K562 (cell line): ENCODE results near the gene CMIP. TPM values are rescaled to one million over a fixed set of nuclear protein-coding genes. Genes with fewer than 3 reads are reported as not detected.

Experiments used
- ATAC-seq: fragments of 200-7000 bp; cut with Tn5 transposase; 3 replicates; pipeline ENCODE4 v1.9.1; 2020; ENCODE audit warnings: moderate library complexity
- BruUV-seq: library from RNA; stranded (reverse); fragments of 400-500 nt; replicated peaks from 2 replicates; lab custom pipeline; 2021; lab: Mats Ljungman, UMichigan
- CTCF ChIA-PET: fragments of 300-600 bp; formaldehyde crosslinking; extraction: SDS; loops from one replicate; lab custom pipeline; 2021; ENCODE audit warnings: low intra/inter-chr PET ratio; lab: Yijun Ruan, JAX
- POLR2A ChIA-PET: fragments of 300-600, 350-650 bp; sonication (Branson Sonifier 250); formaldehyde crosslinking; extraction: SDS; loops from one replicate; lab custom pipeline; 2021; ENCODE audit warnings: antibody characterized with exemption, inconsistent platforms; lab: Yijun Ruan, JAX
- DNase-seq, 4 experiments: peaks; one replicate each; pipeline versions ENCODE4 v3.0.0 to v3.0.0-alpha.2; 2011 to 2018; ENCODE audit warnings: low spot score in 3 of 4, mixed read lengths in 3 of 4; ENCODE audit errors: extremely low read depth in 1 of 4
- FAIRE-seq: peaks from 2 replicates; lab custom pipeline; 2011; peaks lifted over from hg19 to GRCh38; lab: Jason Lieb, UNC
- H2AFZ ChIP-seq: 2 replicates; pipeline ENCODE4 v1.6.0; 2011; ENCODE audit warnings: low read depth, low read length, control low read depth, inconsistent platforms
- H3K27ac ChIP-seq: fragments of 200-600 bp; 3 replicates; pipeline ENCODE4 v1.8.0; 2011; ENCODE audit warnings: low read depth, mild to moderate bottlenecking, control low read depth, inconsistent platforms, low read length, moderate library complexity, mixed read lengths; ENCODE audit errors: extremely low read depth
- H3K27me3 ChIP-seq, 2 experiments: fragments of 300-600 bp in 1 of 2; 2 replicates in 1 of 2; 3 replicates in 1 of 2; pipeline versions ENCODE4 v1.6.0 to v1.8.0; 2011; ENCODE audit warnings: inconsistent platforms in 2 of 2, low read length in 2 of 2, mild to moderate bottlenecking in 1 of 2, mixed read lengths in 1 of 2, moderate library complexity in 1 of 2; ENCODE audit not compliant: control insufficient read depth in 2 of 2, insufficient read depth in 2 of 2
- H3K36me3 ChIP-seq: fragments of 300-600 bp; 3 replicates; pipeline ENCODE4 v1.8.0; 2011; ENCODE audit warnings: mild to moderate bottlenecking, low read length, inconsistent platforms; ENCODE audit not compliant: control insufficient read depth, insufficient read depth
- H3K4me1 ChIP-seq, 2 experiments: fragments of 200-600 bp in 1 of 2; replicated peaks in 1 of 2; 2 replicates in 1 of 2; 3 replicates in 1 of 2; pipeline versions ENCODE4 v1.5.1 to v1.8.0; 2011; ENCODE audit warnings: inconsistent platforms in 2 of 2, low read length in 2 of 2, mild to moderate bottlenecking in 1 of 2, mixed read lengths in 1 of 2, moderate library complexity in 1 of 2; ENCODE audit not compliant: control insufficient read depth in 2 of 2, insufficient read depth in 2 of 2
- H3K4me2 ChIP-seq: 2 replicates; pipeline ENCODE4 v1.6.1; 2011; ENCODE audit warnings: low read length, control low read depth, inconsistent platforms, mixed read lengths; ENCODE audit not compliant: insufficient read depth
- H3K4me3 ChIP-seq: fragments of 200-600 bp; sonication (generic), shearing (Covaris generic); 2 replicates; pipeline ENCODE4 v1.5.1; 2016; ENCODE audit warnings: control low read depth, inconsistent platforms
- H3K79me2 ChIP-seq: fragments of 200-600 bp; 3 replicates; pipeline ENCODE4 v1.8.0; 2011; ENCODE audit warnings: low read length, inconsistent platforms; ENCODE audit not compliant: control insufficient read depth, insufficient read depth
- H3K9ac ChIP-seq, 2 experiments: 2 replicates each; pipeline versions ENCODE4 v1.6.0 to v1.6.1; 2011; ENCODE audit warnings: low read depth in 2 of 2, low read length in 2 of 2, control low read depth in 1 of 2, inconsistent platforms in 1 of 2, mild to moderate bottlenecking in 1 of 2, mixed read lengths in 1 of 2; ENCODE audit not compliant: insufficient read depth in 1 of 2
- H3K9me1 ChIP-seq: one replicate; pipeline ENCODE4 v1.6.0; 2011; ENCODE audit warnings: inconsistent platforms, mild to moderate bottlenecking, low read length, moderate library complexity; ENCODE audit not compliant: control insufficient read depth, insufficient read depth
- H3K9me3 ChIP-seq: replicated peaks from 2 replicates; pipeline ENCODE4 v1.5.1; 2011; ENCODE audit warnings: low read depth, low read length, inconsistent platforms; ENCODE audit not compliant: control insufficient read depth, insufficient read depth
- H4K20me1 ChIP-seq: replicated peaks from 2 replicates; pipeline ENCODE4 v1.6.1; 2011; ENCODE audit warnings: low read length, inconsistent platforms, mixed read lengths; ENCODE audit not compliant: control insufficient read depth, insufficient read depth
- ATF3 ChIP-seq, 2 experiments: fragments of 450-650 bp in 1 of 2; sonication (generic) in 1 of 2; formaldehyde crosslinking in 1 of 2; IDR thresholded peaks in 1 of 2; conservative IDR thresholded peaks in 1 of 2; 2 replicates each; pipeline versions ENCODE4 v1.6.1 to v1.8.1; 2016 to 2023; ENCODE audit warnings: mild to moderate bottlenecking in 2 of 2, moderate library complexity in 2 of 2, inconsistent platforms in 1 of 2, missing genetic modification reagents in 1 of 2
- BRD9 ChIP-seq: fragments of 450-650 bp; IDR thresholded peaks from 2 replicates; pipeline ENCODE4 v1.6.1; 2018; ENCODE audit warnings: low read depth; ENCODE audit not compliant: partially characterized antibody
- ETV6 ChIP-seq, 3 experiments: fragments of 150-350 bp in 1 of 3; sonication (generic) in 1 of 3; formaldehyde crosslinking in 1 of 3; IDR thresholded peaks; 2 replicates each; pipeline versions ENCODE4 v1.6.1 to v1.8.0; 2014 to 2022; ENCODE audit warnings: borderline replicate concordance in 2 of 3, low read depth in 2 of 3, antibody characterized with exemption in 1 of 3, low read length in 1 of 3, mild to moderate bottlenecking in 1 of 3, missing genetic modification reagents in 1 of 3
- FOXM1 ChIP-seq, 2 experiments: fragments of 450-650 bp in 1 of 2; sonication (generic) in 1 of 2; formaldehyde crosslinking in 1 of 2; IDR thresholded peaks; 2 replicates each; pipeline versions ENCODE4 v1.6.1 to v1.9.0; 2017 to 2022; ENCODE audit warnings: low read depth in 2 of 2, mild to moderate bottlenecking in 2 of 2, missing genetic modification reagents in 1 of 2, moderate library complexity in 1 of 2
- PTTG1 ChIP-seq: fragments of 450-650 bp; IDR thresholded peaks from 2 replicates; pipeline ENCODE4 v1.6.1; 2016; ENCODE audit warnings: low read depth, mild to moderate bottlenecking, missing genetic modification characterization, missing compliant biosample characterization
- SMARCA4 ChIP-seq: fragments of 450-650 bp; IDR thresholded peaks from 2 replicates; pipeline ENCODE4 v1.6.1; 2016
- SRSF7 ChIP-seq: fragments of 200-400 bp; formaldehyde crosslinking; optimal IDR thresholded peaks from 2 replicates; pipeline ENCODE3; 2017; ENCODE audit warnings: mild to moderate bottlenecking, low read depth, low read length
- ZNF133 ChIP-seq: fragments of 250-450 bp; sonication (Bioruptor Pico); IDR thresholded peaks from 2 replicates; pipeline ENCODE4 v1.4.0; 2020; ENCODE audit warnings: mild to moderate bottlenecking
- ZNF589 ChIP-seq: fragments of 200-800 bp; sonication (Bioruptor generic); IDR thresholded peaks from 2 replicates; pipeline ENCODE4 v1.6.1; 2016; ENCODE audit warnings: low read depth, missing genetic modification characterization, missing compliant biosample characterization
- whole genome bisulfite sequencing: fragments of 100-300 bp; shearing (Covaris generic); methylation state at CpG from one replicate; pipeline ENCODE4 v1.1.6; 2016; ENCODE audit warnings: low coverage, mixed read lengths; ENCODE audit not compliant: insufficient coverage; ENCODE audit errors: missing lambda C conversion rate; 5-methylcytosine and 5-hydroxymethylcytosine counted together
- in situ Hi-C: fragments of 300-500 bp; cut with MboI; formaldehyde crosslinking; loops from 4 replicates; pipeline ENCODE4 v1.15.0; 2018; ENCODE audit warnings: inconsistent platforms, mixed read lengths
- intact Hi-C: fragments of 100-400 bp; cut with micrococcal nuclease; formaldehyde crosslinking; loops from 2 replicates; pipeline ENCODE4 v1.14.2; 2022
- polyA plus RNA-seq, 8 experiments: library from polyadenylated mRNA; depleted of rRNA in 4 of 8; stranded (reverse) in 5 of 8; unstranded in 3 of 8; fragments of >200 nt; fragmentation: Nextera tagmentation in 2 of 8; fragmentation: Illumina TruSeq in 1 of 8; extraction: Ambion mirVana in 2 of 8; extraction: Trizol in 1 of 8; gene quantifications; 2 replicates each; pipeline versions ENCODE4 v1.2.1 to v1.2.3, GENCODE V29; 2011 to 2014; ENCODE audit warnings: inconsistent platforms in 1 of 8, missing spikeins in 1 of 8
- total RNA-seq, 7 experiments: library from RNA; depleted of rRNA in 6 of 7; stranded (reverse); fragments of >200 nt in 6 of 7; fragmentation: Illumina TruSeq in 2 of 7; extraction: Trizol in 2 of 7; gene quantifications; 2 replicates each; pipeline versions ENCODE4 v1.2.1 to v1.2.3, GENCODE V29; 2011 to 2021; ENCODE audit warnings: low replicate concordance in 1 of 7
- TF ChIP-seq, protein P1 (sequence below): fragments of 250-450 bp; sonication (Bioruptor Pico); IDR thresholded peaks from 2 replicates; pipeline ENCODE4 v1.5.0; 2021; ENCODE audit warnings: mild to moderate bottlenecking, moderate library complexity
- TF ChIP-seq, protein P2 (sequence below): sonication (generic); formaldehyde crosslinking; IDR thresholded peaks from 2 replicates; pipeline ENCODE4 v1.8.1; 2023; ENCODE audit warnings: mild to moderate bottlenecking, missing genetic modification reagents

Gene CMIP
- total and polyA plus RNA-seq, 9 of the 15 experiments (the other 6 are each of a cell fraction or from before 2014, with no cell fraction given), result 0.94 to 82.5 (median 10.3) TPM

GRCh38 chr16:81523387-81524115 lies 78.9 kb downstream of the CMIP start (continued):
- TF ChIP-seq ATF3 (IDR thresholded peaks at IDR 0.05) (peak; percentile 49), ATF3 (CRISPR knock-in tag; conservative IDR thresholded peaks at IDR 0.05) (no peak), ZNF133 (CRISPR knock-in tag) (no peak)
- TF ChIP-seq, protein P1, sequence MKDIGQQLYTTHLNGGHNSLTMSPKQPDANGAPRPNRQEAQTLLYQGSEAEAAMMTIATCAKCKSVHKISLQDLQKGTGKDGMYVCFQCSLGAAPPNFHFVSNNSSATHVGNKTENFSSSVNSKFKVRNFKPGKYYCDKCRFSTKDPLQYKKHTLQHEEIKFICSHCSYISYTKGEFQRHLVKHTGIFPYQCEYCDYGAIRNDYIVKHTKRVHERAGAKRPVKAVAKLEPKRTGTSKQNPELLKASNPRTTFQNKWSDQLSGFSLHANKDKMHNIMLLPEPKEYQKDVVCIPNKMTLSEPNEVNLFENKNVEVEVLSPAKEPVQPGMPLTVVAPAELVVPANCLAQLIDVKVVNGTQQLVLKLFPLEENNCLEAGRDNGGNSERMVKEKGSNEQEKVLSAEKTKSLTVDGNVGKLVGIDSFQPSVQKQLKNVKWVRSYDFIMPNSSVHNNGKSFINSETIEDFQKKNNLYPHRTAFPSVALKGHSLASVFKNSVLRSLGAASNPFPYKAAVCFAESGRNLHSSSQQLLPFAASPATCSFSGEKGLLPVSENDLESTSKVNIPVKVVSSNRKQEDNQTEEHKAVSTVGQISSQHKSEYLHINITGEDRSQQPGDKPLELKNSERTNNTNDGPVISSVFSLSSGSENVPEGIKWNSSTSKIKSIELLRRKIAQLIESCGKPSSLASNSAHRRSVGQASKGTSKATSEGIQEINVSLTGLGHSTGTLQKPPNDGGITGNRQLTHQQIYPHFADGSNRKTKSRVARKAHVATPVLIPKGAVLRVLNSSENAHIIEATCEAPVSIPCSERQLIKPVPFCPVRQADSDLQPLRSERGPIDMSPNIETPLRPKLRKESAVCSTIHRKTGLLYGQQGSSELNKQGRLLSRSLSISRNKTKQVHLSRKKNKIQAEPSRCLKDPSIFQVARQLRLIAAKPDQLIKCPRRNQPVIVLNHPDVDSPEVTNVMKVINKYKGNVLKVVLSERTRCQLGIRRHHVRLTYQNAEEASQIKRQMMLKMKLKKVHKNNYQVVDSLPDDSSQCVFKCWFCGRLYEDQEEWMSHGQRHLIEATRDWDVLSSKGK (CRISPR knock-in tag), result no peak

GRCh38 chr16:81524382-81524781 lies 79.8 kb downstream of the CMIP start:
- H3K27ac ChIP-seq, result no peak overlapping the region
- no peaks in the 10 kb centered on the region for H3K27me3 ChIP-seq
- no peak overlapping the region for H3K4me3 ChIP-seq
- intact Hi-C loops, result no loop called here
- peak; percentile 6 for FAIRE-seq
- POLR2A ChIA-PET, result interaction anchor here (0.6 to 1.5 kb wide), 5 partner anchors 8 to 350 kb away, joined by 3 to 5 read pairs (median 3); no protein-coding TSS in a partner anchor
- CTCF ChIA-PET, result no interaction called here
- peak in 1 of 4 experiments; percentile 36 for DNase-seq
- H4K20me1 ChIP-seq, result peaks cover 16% of the 10 kb centered on the region; the same call in 1 of the 2 replicates
- H3K9ac ChIP-seq, result peak overlapping the region in 1 of 2 experiments; percentile 82; a peak in 2 of 4 replicates
- H3K36me3 ChIP-seq, result peaks cover 13% of the 10 kb centered on the region; the same call in 1 of the 3 replicates
- no peak overlapping the region for H2AFZ ChIP-seq
- H3K9me1 ChIP-seq, result peaks cover 14% of the 10 kb centered on the region
- no peak overlapping the region for H3K4me2 ChIP-seq
- peaks cover 35 to 46% of the 10 kb centered on the region in 2 experiments for H3K4me1 ChIP-seq
- no peak; the same call in 2 of the 3 replicates for ATAC-seq
- 46% methylated on average over 10 of the region's 10 CpGs for WGBS
- no peaks in the 10 kb centered on the region for H3K9me3 ChIP-seq
- no TSS peak for BruUV-seq
- H3K79me2 ChIP-seq, result peaks cover 80% of the 10 kb centered on the region
- in situ Hi-C loops, result no loop called here
- no peak for TF ChIP-seq SMARCA4
- no peak for TF ChIP-seq PTTG1
- TF ChIP-seq, protein P2, sequence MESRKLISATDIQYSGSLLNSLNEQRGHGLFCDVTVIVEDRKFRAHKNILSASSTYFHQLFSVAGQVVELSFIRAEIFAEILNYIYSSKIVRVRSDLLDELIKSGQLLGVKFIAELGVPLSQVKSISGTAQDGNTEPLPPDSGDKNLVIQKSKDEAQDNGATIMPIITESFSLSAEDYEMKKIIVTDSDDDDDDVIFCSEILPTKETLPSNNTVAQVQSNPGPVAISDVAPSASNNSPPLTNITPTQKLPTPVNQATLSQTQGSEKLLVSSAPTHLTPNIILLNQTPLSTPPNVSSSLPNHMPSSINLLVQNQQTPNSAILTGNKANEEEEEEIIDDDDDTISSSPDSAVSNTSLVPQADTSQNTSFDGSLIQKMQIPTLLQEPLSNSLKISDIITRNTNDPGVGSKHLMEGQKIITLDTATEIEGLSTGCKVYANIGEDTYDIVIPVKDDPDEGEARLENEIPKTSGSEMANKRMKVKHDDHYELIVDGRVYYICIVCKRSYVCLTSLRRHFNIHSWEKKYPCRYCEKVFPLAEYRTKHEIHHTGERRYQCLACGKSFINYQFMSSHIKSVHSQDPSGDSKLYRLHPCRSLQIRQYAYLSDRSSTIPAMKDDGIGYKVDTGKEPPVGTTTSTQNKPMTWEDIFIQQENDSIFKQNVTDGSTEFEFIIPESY (CRISPR knock-in tag), result peak; percentile 64; the same call in 1 of the 2 replicates
- no peak for TF ChIP-seq ETV6 (IDR thresholded peaks at IDR 0.05; ENCODE audit: borderline replicate concordance in 1 of 2, low read depth in 2 of 2, low read length in 1 of 2)
- TF ChIP-seq ETV6 (CRISPR knock-in tag; IDR thresholded peaks at IDR 0.05; ENCODE audit: borderline replicate concordance), result no peak
- TF ChIP-seq BRD9, result peak; percentile 27
- no peak for TF ChIP-seq ZNF589 (CRISPR knock-in tag)
- TF ChIP-seq FOXM1 (IDR thresholded peaks at IDR 0.05; ENCODE audit: low read depth), result no peak
- TF ChIP-seq FOXM1 (CRISPR knock-in tag; IDR thresholded peaks at IDR 0.05; ENCODE audit: low read depth), result no peak
- TF ChIP-seq SRSF7, result no peak
